Ovary (tissue), 3 donors: Measurements from ENCODE around the gene LAMP5.

ENCODE experiments used
- EP300 ChIP-seq: sonication (generic); formaldehyde crosslinking; IDR thresholded peaks from one replicate; pipeline ENCODE4 v1.6.1; 2017; ENCODE audit warnings: antibody characterized with exemption
- POLR2A ChIP-seq: fragments of 450-650 bp; IDR thresholded peaks from one replicate; pipeline ENCODE4 v1.6.1; 2017; ENCODE audit warnings: antibody characterized with exemption, mild to moderate bottlenecking, moderate library complexity
- TF ChIP-seq, protein P1 (sequence below), 3 donors: fragments of 450-650 bp in 2 of 3; fragments of 200-600 bp in 1 of 3; IDR thresholded peaks; one replicate each; pipeline versions ENCODE4 v1.5.1 to v1.8.0; 2016 to 2022; ENCODE audit warnings: antibody characterized with exemption in 3 of 3, mild to moderate bottlenecking in 1 of 3
- donor health status: DM: no; HTN: no; CAD: no.

DNA sequence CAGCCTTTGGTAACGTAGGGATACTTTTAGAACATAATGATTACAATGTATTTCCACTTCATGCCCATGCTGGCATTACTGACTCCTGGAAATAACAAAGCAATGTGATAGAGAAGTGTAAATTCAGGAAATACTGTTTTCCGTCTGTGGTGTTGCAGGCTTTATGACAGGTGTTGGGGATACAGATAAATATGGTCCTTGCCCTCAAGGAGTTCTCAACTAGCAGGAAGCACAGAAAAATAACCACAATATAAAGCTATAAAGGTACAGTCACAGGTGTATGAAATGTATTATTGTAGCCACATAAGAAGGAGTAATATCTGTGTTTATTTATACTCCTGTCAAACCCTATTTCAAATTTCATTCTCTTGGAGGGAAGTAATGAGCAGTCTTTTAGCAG, 12.9 kb upstream of the LAMP5 start:
- TF ChIP-seq, protein P1, sequence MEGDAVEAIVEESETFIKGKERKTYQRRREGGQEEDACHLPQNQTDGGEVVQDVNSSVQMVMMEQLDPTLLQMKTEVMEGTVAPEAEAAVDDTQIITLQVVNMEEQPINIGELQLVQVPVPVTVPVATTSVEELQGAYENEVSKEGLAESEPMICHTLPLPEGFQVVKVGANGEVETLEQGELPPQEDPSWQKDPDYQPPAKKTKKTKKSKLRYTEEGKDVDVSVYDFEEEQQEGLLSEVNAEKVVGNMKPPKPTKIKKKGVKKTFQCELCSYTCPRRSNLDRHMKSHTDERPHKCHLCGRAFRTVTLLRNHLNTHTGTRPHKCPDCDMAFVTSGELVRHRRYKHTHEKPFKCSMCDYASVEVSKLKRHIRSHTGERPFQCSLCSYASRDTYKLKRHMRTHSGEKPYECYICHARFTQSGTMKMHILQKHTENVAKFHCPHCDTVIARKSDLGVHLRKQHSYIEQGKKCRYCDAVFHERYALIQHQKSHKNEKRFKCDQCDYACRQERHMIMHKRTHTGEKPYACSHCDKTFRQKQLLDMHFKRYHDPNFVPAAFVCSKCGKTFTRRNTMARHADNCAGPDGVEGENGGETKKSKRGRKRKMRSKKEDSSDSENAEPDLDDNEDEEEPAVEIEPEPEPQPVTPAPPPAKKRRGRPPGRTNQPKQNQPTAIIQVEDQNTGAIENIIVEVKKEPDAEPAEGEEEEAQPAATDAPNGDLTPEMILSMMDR (IDR thresholded peaks at IDR 0.05) = no peak
- TF ChIP-seq EP300 (no peak), POLR2A (no peak)
